Central memory CD4-positive, alpha-beta T cell (primary cell): Measurements from ENCODE around the gene COL13A1.

Source experiments
- DNase-seq: peaks from one replicate; pipeline ENCODE4 v3.0.0; 2022

Gene COL13A1

DNA sequence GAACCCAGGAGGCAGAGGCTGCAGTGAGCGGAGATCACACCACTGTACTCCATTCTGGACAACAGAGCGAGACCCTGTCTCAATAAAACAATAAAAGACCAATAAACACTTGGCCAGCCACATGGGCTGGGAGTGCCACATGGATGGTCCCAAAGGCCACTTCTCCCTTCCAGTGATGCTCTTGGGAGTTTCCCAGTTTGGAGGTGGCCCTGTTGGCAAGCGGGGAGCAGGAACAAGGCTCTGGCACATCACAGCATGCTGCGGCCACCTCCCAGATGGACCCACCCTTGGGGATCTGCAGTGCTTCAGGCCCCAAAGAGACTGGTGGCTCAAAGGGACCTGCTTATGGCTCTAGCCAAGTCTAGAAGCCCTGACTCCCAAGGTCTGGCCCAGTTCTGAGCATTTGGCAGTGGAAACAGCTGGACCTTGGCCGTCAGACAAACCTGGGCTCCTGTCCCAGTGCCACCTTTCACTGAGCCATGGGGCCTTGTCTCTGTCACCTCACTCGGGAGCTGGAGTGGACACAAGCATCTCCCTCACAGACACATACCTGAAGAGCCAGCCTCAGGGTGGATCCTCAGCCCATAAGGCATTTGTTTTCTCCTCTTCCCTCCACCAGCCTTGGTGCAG is 91.7 kb downstream of the COL13A1 start:
- DNase-seq, result no peak

DNA sequence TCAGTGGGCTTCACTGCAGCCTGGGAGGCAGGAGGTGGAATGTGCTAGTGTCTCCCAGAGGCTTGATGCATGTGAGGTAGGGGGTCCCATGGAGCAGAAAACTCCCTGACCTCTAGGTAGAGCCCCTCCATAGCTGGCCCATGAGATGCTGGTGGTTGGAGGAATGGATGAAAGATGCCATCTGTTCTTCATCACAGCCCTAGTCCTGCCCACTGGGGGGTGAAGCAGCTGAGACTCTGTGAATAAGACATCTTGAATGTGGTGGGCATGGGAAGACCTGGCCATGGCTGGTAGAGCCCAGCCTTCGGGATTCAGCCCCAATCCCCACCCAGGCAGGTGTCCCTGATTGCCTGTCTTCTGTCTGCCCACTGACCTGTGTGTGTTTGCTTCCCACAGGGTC is 92.5 kb downstream of the COL13A1 start:
- no peak for DNase-seq

DNA sequence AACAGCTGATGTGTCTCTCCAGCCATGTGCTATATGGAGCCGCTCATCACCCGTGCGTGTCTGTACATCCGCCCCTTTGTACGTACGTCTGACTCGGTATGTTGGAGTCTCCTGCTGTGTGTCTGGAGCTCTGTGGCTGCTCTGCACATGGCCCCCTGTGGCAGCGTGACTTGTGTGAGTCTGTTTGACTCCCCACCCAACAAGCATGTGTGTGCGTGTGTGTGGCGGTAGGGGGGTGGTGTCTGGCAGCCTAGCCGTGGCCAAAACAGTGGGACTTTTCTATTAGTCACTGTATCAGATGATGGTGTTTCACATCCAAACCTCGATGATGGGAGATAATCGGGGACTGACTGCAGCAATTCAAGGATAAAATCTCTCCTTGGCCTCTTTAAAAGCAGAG is 94.1 kb downstream of the COL13A1 start:
- no peak for DNase-seq

DNA sequence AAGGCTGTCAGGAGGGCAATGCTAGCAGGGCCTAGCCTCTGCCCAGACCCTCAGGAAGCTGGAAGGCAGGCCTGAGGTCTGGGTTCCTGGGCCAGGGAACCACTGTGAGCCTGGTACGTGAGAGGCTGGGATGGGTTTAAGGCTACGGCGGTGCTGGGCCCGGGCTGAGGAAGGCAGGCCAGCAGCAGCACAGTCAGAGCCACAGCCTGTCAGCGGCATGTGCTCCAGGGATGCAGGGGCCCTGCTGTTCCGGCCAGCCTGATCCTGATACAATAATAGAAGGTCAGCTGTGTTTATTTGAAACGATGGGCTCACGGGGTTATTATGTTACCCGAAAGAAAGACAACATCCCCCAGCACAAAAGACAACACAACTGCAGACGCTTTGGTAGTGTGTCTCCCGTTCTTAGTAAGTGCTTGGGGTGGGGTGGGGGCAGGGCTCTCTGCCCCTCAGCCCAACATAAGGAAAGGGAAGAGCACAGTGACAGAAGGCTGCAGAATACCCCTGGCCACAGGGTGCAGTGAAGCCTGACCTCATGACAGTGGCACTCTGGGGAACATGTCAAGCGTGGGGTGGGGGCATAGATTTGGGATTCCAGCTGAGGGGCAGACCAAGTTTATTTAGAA is 95.0 kb downstream of the COL13A1 start:
- no peak for DNase-seq

DNA sequence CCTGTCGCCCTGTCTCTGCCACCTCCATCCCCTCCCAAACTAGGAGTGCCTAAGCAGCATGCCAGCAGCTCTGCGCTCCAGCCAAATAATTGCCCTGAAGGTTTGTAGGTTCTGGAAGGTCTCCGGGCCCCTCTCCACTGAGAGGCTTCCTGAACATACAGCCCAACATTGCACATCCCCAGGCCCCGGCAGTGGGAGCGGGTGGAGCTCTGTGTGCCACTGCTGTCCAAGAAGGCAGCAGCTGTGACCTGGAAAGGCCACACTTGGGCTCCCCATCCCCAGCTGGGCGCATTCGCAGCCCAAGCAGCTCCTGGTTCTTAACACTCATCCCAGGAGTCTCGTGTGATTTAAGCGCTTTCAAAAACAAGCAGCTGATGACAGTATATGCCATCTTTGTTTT is 95.7 kb downstream of the COL13A1 start:
- no peak for DNase-seq

DNA sequence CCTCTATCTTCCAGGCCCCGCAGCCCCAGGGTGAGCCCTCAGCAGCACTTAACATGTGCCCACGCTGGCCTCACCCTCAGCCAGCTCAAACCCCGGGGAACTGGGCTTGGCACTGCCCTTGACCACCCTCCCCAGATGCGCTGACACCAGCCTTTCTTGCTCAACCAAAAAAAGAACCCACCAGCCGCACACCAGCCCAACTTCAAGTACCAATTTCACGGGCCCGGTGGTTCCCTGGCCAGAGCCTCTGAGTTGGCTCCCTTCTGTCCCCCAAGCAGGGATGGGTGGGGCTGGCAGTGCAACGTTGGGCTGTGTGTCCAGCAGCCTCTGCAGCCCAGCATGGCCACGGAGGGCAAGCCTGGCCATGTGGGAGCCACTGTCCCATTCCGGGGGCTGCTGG is 96.3 kb downstream of the COL13A1 start:
- no peak for DNase-seq

DNA sequence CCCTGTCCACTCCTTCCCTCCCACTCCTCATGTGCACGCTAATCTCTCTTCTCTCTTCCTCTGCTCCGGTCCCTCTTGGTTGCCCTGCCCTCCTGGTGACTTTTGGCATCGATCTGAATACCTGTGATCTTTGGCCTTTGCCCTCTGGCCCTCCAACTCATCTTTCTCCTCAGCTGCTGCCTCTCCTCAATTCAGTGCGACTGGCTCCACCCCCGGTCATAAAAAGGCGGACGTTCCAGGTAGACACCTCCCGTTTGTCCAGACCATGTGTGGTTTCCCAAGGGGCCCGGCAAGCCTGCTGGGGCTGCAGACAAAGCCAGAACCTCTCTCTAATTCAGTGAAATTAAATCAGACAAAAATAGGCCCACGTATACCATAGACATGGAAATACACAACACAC is 96.8 kb downstream of the COL13A1 start:
- DNase-seq, result no peak

DNA sequence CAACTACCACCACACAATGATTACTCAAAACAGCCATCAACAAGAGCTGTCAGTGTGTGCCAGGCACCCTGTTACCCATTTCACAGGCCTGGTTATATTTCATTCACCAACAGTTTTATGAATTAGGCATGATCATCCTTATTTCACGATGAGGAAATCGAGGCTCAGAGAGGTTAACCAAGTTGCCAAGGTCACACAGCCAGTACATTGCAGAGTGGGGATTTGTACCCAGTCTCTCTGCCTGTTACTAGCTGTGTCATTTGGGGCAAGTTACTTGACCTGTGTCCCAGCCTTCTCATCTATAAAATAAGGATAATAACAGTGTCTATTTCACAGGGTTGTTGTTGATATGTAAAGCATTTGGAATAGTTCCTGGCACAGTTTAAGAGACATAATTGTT is 97.2 kb downstream of the COL13A1 start:
- no peak for DNase-seq

DNA sequence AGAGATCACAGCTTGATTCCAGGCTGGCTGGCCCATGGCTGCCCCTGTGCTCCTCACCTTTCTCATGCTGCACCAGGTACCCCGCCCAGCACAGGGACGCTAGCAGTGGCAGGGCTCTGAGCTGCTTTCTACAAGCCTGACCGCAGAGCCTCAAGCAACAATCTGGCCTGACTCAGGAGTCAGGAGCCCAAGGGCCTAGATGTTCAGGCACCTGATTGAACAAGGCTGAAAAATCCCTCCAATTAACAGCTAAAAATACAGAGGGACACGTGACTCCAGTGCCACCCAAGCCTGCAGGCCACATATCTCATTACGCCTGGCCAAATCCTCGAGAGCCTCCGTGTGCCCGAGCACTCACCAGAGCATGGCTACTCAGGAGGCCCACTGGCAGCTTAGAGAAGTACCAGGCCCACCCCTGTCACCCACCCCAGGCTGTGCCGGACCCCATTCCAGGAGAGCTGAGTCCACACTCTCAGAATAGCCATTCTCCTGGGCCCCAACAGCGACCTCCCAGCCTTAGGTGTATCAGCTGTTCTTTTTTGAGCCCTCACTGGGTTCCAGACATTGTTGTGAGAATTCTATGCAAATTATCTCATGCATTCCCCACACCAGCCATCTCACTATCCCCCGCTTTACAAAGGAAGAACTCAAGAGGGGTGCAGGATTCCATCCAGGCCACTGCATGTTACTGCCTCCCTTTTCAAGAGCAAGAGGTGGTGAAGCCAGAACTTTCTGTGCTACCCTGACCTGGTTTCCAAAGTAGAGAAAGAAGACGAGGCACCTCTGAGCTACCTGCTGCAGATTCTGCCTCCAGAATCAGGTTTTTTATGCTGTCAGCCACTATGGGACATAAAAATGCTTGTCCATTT is 98.3 kb downstream of the COL13A1 start:
- DNase-seq, result no peak

DNA sequence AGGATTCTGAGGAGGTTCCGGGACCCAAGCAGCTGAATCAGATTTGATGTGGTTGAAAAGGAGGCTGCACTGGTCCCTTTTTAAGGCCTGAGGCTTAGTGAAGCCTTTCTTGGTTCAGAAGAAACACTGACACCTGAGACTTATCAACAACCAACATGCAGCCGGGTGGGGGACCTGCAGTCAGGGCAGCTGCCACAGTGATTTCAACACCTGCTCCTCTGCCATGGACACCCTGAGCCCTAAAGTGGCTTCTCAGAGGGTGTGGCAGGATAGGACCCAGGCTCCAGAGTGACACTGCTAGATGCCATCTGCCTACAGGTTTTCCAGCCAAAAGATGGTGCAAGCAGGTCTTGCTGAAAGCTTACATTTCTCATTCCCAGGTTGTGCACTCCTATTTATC is 99.3 kb downstream of the COL13A1 start:
- no peak for DNase-seq

DNA sequence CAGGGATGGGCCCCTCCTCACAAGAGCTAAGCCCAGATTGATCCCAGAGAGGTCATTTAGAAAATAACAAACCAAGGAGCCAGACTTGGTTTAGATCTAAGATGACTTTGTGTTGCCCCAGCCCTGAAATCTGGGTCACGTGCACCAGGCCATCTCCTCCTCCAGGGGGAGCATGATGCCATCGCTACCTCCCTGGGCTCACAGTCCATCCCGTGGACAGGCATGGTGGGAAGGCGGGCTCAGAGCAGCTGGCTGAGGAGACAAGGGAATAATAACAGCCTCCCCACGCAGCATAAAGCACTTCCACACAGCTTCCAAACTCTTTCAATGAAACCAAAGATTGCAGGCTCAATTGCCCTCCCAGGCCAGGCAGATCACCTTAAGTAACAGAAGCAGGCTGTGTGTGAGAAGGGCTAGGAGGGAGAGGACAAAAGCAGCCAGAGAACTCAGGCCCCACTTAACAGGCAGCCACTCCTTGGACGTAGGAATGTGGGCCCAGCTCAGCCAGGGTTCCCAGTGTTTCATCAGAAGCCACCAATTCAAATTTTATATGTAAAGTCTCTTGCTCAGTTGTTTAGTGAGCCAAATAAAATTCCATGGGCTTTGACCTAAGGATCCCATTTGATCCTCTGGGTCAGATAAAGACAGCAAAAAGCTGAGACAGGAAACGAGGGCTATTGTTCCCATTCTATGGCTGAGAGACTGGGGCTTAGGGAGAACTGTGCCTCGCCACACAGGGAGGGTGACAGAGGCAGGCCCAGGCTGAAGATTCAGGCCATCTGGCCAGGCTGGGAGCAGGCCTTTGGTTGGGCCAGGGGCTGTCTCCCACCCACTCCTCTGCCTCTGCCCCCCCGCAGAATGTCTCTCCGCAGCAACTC is 100.2 kb downstream of the COL13A1 start:
- DNase-seq, result no peak

DNA sequence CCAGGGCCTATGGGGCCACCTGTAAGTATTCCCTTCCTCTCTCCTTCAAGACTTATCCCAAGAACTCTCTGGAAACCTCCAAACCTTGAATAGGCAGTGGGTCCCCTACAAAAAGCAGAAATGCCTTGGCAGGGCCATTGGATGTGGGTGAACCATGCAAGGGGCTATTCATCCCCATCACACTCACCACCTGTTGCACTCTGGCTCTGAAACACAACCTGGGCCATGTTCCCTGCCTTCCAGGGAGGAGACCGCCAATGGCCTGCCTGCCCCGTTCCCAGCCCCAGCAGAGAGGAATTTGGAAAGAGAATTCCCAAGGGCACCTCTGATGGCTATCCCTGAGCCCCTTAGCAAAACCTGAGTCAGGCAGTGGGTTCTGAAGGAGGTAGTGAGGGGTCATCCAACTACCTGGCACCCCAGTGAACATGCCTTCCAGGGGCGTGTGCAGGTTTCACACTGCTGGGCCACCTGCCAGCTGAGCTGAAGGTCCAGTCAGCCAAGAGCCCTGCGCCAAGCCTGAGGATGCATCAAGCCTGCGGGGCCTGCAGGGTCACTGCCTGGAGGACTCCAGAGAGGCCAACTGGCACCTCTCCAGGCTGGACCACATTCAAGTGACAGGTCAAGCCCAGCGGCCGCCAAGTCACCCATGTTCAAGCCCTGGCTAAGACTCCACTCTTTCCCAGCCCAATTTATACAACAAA is 101.3 kb downstream of the COL13A1 start:
- no peak for DNase-seq

DNA sequence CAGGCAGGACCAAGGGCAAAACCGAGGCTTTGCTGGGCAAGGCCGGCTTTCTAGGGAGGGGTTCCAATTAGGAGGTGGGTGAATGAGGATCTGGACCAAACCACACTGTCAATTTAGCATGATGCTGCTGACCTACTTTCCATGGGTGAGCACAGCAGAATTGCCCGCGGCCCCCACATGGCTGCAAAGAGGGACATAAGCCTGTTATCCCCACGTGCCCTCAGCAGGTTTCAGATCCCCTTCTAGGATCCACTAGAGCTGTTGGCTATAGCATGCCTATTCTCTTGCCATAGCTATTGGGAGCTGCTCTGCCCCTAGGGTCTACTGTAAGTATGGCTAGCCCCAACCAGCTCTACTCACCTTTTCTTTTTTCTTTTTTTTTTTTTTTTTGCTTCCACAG is 102.8 kb downstream of the COL13A1 start:
- DNase-seq, result no peak

DNA sequence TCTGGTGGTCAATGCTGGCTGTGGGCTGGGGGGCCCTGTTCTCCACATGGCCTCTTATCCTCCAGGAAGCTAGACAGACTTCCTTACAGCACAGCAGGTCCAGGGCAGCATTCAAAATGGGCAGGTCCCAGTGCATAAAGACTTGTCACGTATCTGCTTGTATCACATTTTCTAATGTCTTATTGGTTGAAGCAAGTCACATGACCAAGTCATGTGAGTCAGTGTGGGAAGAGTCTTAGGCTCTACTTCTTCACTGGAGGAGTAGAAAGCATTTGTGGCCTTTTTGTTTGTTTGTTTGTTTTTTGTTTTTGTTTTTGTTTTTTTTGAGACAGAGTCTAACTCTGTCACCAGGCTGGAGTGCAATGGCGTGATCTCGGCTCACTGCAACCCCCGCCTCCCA is 104.7 kb downstream of the COL13A1 start:
- DNase-seq, result no peak

DNA sequence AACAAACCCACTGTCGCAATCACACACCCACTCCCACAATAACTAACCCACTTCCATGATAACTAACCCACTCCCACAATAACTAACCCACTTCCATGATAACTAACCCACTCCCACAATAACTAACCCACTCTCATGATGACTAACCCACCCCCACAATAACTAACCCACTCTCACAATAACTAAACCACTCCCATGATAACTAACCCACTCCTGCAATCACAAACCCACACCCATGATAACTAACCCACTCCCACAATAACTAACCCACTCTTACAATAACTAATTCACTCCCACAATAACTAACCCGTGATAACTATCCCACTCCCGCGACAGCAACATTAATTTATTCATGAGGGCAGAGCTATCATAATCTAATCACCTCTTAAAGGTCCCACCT is 105.8 kb downstream of the COL13A1 start:
- no peak for DNase-seq

DNA sequence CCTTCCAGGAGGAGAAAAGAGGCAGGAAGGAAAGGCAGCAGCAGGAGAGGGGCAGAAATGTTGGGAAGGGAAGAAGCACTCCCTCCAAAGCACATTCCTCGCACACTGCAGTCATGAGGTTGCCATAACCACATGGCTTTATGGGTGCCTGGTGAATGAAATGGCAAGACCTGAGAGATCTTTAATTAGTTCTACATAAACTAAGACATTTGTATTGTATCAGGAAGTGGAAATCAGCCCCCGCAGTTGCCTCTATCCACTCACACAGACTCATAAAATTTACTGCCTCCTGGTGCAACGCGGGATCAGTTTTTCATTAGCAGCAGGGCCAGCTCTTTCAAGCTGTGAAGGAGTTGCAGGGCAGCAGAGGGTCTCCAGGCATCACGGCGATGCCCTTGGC is 106.4 kb downstream of the COL13A1 start:
- no peak for DNase-seq

DNA sequence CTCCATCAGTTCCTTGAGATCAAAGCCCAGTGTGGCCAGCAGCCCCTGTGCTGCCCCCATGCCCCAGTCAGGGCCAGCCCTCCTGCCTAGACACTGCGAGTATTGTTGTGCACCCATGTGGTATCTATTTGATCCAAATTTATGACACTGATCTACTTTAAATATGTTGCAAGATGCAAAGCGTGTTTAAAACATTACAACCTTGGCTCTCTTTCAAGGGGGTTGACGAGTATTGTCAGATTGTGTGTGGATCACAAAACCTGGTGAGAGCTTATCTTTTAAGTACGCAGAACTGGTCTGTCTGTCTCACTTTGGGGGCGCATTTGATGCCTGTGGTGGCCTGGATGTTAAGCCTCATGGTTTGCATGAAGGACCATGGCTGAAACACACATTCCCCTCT is 108.9 kb downstream of the COL13A1 start:
- no peak for DNase-seq

DNA sequence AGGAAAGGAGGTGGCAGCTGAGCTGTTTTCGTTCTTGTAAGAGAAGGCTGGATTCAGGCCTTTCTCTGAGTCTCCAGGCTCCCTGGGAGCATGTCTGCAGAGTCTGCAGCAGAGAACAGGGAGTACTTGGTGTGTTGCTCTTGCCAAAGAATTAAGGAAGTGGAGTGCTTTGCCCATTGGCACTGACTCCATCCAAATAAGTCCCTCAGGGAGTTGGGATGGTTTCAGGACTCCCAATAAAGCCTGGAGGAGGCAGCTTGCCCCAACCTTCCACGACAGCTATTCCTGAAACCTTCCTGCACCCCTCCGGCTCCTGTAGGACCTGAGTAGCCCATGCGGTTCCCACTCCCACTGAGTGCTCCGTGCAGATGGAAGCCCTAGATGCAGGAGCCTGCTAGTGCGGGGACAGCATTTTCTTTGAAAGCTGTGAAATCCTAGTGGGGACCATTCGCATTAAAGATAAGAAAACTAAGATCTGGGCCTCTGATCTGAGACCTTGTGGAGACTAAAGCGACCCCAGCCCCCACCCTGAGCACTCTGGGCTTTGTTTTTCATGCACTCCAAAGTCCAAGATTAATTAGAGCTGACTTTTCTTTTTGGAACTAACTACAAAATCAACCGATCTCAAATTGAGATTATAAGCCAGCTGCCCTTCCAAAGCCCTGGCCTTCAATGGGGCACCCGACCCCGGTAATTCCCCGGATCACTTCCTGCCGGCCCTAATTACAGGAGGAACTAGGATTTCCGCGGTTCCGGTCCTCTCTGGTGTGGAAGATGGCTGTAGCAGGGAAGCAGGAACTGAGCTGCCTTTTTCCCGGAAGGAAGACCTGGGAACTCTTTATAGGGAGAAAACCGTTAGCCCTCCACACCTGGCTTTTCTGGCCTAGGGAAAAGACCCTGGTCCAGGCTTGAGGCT is 110.2 kb downstream of the COL13A1 start:
- DNase-seq, result no peak

DNA sequence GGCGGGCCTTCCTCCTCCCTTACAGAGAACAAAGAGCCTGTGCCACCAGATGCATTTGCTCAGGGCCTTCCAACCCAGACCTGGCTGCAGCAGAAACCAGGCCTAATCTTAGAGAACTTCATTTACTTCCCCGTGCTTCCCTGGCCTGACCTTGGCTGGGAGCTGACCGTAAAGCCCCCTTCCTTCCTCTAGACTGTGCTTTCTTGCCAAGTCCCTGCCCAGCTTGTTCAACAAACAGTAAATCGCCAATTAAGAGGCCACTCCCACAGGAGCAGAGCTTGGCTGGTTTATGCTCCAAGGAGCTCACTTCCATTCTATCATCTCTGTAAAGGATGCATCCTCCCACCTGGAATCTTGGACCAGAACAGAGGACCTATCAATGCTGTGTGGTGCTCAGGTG is 110.9 kb downstream of the COL13A1 start:
- DNase-seq, result no peak

DNA sequence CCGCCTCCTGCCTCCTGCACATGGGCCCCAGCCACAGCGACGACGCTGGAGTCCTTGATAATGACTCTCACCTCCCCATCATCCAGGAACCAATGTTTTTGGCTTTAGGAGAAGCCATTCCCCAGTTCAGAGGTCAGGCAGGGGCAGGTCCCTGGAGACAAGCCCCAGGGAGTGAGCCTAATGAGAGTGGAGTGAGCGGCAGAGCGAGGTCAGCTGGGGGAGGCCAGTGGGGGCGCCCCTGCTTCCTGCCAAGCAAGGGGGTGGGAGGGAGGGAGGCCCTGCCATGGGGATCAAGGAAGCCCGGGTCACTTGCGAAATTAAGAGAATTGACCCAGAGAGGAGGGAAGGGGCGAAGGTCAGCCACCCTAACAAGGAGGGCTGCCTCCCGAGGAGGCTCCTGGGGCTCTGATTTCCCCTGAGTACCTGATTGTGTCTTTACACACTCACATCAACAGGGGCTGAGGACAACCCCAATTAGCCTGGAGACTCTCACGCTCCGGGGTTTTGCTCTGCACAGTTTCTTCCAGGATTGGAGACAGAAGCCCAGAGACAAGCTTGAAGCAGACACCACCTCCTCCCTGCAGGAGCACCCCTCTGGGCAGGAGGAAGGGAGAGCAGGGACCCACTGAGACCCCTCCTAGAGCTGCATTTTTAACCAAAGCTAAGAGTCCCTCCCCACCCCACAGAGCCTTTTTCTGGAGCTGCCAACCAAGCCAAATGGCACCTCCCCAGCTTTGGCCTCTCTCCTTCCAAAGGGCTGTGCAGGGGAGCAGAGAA is 112.1 kb downstream of the COL13A1 start:
- no peak for DNase-seq
